HepG2 (cell line): ENCODE results near the gene CCDC148. TPM values are rescaled to one million over a fixed set of nuclear protein-coding genes. Genes with fewer than 3 reads are reported as not detected.

Source experiments
- KDM4B ChIP-seq: sonication (generic); formaldehyde crosslinking; IDR thresholded peaks from 2 replicates; pipeline ENCODE4 v1.4.0; 2020; ENCODE audit warnings: missing genetic modification reagents
- LCORL ChIP-seq, 2 experiments: fragments of 450-650 bp in 1 of 2; sonication (generic) in 1 of 2; formaldehyde crosslinking in 1 of 2; IDR thresholded peaks; 2 replicates each; pipeline versions ENCODE4 v1.5.0 to v1.6.1; 2017 to 2020; ENCODE audit warnings: antibody characterized with exemption in 1 of 2, missing genetic modification reagents in 1 of 2
- NKX3-1 ChIP-seq: sonication (generic); formaldehyde crosslinking; IDR thresholded peaks from 2 replicates; pipeline ENCODE4 v1.5.0; 2020; ENCODE audit warnings: missing genetic modification reagents
- SMAD3 ChIP-seq: sonication (generic); formaldehyde crosslinking; IDR thresholded peaks from 2 replicates; pipeline ENCODE4 v1.4.0; 2020; ENCODE audit warnings: missing genetic modification reagents
- ZBTB42 ChIP-seq: sonication (generic); formaldehyde crosslinking; IDR thresholded peaks from 2 replicates; pipeline ENCODE4 v1.5.0; 2020; ENCODE audit warnings: mild to moderate bottlenecking, missing genetic modification reagents
- ZEB1 ChIP-seq: IDR thresholded peaks from 2 replicates; pipeline ENCODE4 v1.6.1; 2012; ENCODE audit warnings: mild to moderate bottlenecking, low read depth, inconsistent platforms; ENCODE audit not compliant: insufficient replicate concordance
- ZNF138 ChIP-seq: sonication (generic); formaldehyde crosslinking; IDR thresholded peaks from 2 replicates; pipeline ENCODE4 v1.5.0; 2020; ENCODE audit warnings: mild to moderate bottlenecking, low read depth, missing genetic modification reagents
- ZNF17 ChIP-seq: sonication (generic); formaldehyde crosslinking; IDR thresholded peaks from 2 replicates; pipeline ENCODE4 v1.5.0; 2020; ENCODE audit warnings: mild to moderate bottlenecking, missing genetic modification reagents
- ZNF253 ChIP-seq: sonication (generic); formaldehyde crosslinking; IDR thresholded peaks from 2 replicates; pipeline ENCODE4 v1.8.0; 2022; ENCODE audit warnings: mild to moderate bottlenecking, missing genetic modification reagents, borderline replicate concordance
- ZNF605 ChIP-seq: sonication (generic); formaldehyde crosslinking; IDR thresholded peaks from 2 replicates; pipeline ENCODE4 v1.8.0; 2022; ENCODE audit warnings: mild to moderate bottlenecking, missing genetic modification reagents
- ZNF619 ChIP-seq: sonication (generic); formaldehyde crosslinking; IDR thresholded peaks from 2 replicates; pipeline ENCODE4 v1.4.0; 2020; ENCODE audit warnings: mild to moderate bottlenecking, missing genetic modification reagents
- polyA plus RNA-seq, 8 experiments: library from polyadenylated mRNA; depleted of rRNA in 3 of 8; stranded (reverse) in 7 of 8; unstranded in 1 of 8; fragments of >200 nt; fragmentation: Illumina TruSeq in 4 of 8; extraction: Trizol in 4 of 8; gene quantifications; 2 replicates each; pipeline versions ENCODE4 v1.2.1 to v1.2.3, GENCODE V29; 2011 to 2016; ENCODE audit warnings: low read depth in 4 of 8, missing spikeins in 1 of 8, mixed read lengths in 1 of 8; ENCODE audit not compliant: insufficient read depth in 1 of 8
- total RNA-seq, 5 experiments: library from RNA; depleted of rRNA; stranded (reverse); fragments of >200 nt; fragmentation: Illumina TruSeq; extraction: Trizol; gene quantifications; 2 replicates each; pipeline ENCODE4 v1.2.3, GENCODE V29; 2016; ENCODE audit warnings: low read depth in 1 of 5
- TF ChIP-seq, protein P1 (sequence below): sonication (generic); formaldehyde crosslinking; IDR thresholded peaks from 2 replicates; pipeline ENCODE4 v1.4.0; 2020; ENCODE audit warnings: missing genetic modification reagents
- TF ChIP-seq, protein P2 (sequence below): sonication (generic); formaldehyde crosslinking; IDR thresholded peaks from 2 replicates; pipeline ENCODE4 v1.5.1; 2020; ENCODE audit warnings: missing genetic modification reagents, mild to moderate bottlenecking, borderline replicate concordance
- TF ChIP-seq, protein P3 (sequence below): sonication (generic); formaldehyde crosslinking; conservative IDR thresholded peaks from 2 replicates; pipeline ENCODE4 v1.4.0; 2020; ENCODE audit warnings: mild to moderate bottlenecking, missing genetic modification reagents, moderate library complexity
- TF ChIP-seq, protein P4 (sequence below): sonication (generic); formaldehyde crosslinking; IDR thresholded peaks from 2 replicates; pipeline ENCODE4 v1.4.0; 2020; ENCODE audit warnings: mild to moderate bottlenecking, missing genetic modification reagents
- TF ChIP-seq, protein P5 (sequence below): IDR thresholded peaks from 2 replicates; pipeline ENCODE4 v1.6.1; 2018; ENCODE audit warnings: missing genetic modification reagents
- TF ChIP-seq, protein P6 (sequence below): sonication (generic); formaldehyde crosslinking; IDR thresholded peaks from 2 replicates; pipeline ENCODE4 v1.4.0; 2020; ENCODE audit warnings: missing genetic modification reagents, borderline replicate concordance

Gene CCDC148
- total and polyA plus RNA-seq, 2 of the 13 experiments (the other 11 are each of a cell fraction or from before 2014, with no cell fraction given): 0.30 to 0.49 TPM

DNA sequence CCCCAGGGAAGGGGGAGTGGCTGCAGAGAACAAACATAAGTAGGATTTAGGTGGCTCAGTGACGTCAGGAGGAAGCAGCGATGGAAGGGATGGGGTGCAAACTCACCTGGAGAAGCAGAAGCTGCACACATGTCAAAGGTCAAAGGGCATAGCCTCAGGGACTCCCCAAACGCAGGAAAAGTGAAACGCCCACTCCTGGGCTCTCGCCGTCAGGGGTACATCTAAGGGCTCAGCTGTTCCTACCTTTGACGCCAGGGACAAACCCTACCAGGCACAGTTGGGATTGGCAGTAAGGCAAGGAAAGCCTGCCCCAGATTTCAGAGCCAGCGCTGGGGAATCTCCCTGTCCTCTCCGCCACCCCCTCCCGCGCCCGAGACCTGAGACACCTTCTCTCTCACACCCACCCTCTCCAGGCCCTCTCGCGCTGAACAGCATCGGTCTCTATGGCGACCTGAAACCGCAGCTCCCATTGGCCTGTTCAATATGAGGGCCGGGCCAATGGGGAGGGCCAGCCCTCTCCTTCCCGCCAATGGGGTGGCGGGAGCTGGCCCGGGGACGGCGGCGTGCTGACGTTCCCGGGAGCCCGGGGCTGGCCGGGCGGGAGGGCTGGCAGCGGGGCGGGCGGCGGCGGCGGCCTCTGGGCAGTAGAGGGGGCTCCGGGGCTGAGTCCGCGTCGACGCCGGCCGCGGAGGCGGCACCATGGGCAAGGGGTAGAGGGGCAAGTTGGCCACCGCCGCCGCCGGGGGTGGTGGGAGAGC lies at the start of gene CCDC148, which contains the start of gene PKP4 (continued):
- TF ChIP-seq, protein P1, sequence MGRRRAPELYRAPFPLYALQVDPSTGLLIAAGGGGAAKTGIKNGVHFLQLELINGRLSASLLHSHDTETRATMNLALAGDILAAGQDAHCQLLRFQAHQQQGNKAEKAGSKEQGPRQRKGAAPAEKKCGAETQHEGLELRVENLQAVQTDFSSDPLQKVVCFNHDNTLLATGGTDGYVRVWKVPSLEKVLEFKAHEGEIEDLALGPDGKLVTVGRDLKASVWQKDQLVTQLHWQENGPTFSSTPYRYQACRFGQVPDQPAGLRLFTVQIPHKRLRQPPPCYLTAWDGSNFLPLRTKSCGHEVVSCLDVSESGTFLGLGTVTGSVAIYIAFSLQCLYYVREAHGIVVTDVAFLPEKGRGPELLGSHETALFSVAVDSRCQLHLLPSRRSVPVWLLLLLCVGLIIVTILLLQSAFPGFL (CRISPR knock-in tag): no peak
- TF ChIP-seq NKX3-1 (CRISPR knock-in tag): no peak
- no peak for TF ChIP-seq SMAD3 (CRISPR knock-in tag)
- TF ChIP-seq LCORL (IDR thresholded peaks at IDR 0.05): no peak
- TF ChIP-seq LCORL (CRISPR knock-in tag; IDR thresholded peaks at IDR 0.05): no peak
- no peak for TF ChIP-seq ZNF138
- no peak for TF ChIP-seq ZBTB42 (CRISPR knock-in tag)
- TF ChIP-seq, protein P2, sequence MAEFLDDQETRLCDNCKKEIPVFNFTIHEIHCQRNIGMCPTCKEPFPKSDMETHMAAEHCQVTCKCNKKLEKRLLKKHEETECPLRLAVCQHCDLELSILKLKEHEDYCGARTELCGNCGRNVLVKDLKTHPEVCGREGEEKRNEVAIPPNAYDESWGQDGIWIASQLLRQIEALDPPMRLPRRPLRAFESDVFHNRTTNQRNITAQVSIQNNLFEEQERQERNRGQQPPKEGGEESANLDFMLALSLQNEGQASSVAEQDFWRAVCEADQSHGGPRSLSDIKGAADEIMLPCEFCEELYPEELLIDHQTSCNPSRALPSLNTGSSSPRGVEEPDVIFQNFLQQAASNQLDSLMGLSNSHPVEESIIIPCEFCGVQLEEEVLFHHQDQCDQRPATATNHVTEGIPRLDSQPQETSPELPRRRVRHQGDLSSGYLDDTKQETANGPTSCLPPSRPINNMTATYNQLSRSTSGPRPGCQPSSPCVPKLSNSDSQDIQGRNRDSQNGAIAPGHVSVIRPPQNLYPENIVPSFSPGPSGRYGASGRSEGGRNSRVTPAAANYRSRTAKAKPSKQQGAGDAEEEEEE (CRISPR knock-in tag): no peak
- 0 out of 2 replicates have a peak, but pooled peaks have one; percentile 39 for TF ChIP-seq ZNF605 (CRISPR knock-in tag)
- TF ChIP-seq, protein P3, sequence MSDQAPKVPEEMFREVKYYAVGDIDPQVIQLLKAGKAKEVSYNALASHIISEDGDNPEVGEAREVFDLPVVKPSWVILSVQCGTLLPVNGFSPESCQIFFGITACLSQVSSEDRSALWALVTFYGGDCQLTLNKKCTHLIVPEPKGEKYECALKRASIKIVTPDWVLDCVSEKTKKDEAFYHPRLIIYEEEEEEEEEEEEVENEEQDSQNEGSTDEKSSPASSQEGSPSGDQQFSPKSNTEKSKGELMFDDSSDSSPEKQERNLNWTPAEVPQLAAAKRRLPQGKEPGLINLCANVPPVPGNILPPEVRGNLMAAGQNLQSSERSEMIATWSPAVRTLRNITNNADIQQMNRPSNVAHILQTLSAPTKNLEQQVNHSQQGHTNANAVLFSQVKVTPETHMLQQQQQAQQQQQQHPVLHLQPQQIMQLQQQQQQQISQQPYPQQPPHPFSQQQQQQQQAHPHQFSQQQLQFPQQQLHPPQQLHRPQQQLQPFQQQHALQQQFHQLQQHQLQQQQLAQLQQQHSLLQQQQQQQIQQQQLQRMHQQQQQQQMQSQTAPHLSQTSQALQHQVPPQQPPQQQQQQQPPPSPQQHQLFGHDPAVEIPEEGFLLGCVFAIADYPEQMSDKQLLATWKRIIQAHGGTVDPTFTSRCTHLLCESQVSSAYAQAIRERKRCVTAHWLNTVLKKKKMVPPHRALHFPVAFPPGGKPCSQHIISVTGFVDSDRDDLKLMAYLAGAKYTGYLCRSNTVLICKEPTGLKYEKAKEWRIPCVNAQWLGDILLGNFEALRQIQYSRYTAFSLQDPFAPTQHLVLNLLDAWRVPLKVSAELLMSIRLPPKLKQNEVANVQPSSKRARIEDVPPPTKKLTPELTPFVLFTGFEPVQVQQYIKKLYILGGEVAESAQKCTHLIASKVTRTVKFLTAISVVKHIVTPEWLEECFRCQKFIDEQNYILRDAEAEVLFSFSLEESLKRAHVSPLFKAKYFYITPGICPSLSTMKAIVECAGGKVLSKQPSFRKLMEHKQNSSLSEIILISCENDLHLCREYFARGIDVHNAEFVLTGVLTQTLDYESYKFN: no peak
- TF ChIP-seq, protein P4, sequence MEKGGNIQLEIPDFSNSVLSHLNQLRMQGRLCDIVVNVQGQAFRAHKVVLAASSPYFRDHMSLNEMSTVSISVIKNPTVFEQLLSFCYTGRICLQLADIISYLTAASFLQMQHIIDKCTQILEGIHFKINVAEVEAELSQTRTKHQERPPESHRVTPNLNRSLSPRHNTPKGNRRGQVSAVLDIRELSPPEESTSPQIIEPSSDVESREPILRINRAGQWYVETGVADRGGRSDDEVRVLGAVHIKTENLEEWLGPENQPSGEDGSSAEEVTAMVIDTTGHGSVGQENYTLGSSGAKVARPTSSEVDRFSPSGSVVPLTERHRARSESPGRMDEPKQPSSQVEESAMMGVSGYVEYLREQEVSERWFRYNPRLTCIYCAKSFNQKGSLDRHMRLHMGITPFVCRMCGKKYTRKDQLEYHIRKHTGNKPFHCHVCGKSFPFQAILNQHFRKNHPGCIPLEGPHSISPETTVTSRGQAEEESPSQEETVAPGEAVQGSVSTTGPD (CRISPR knock-in tag): peak; percentile 39; the same call in 1 of the 2 replicates
- TF ChIP-seq ZEB1: no peak
- TF ChIP-seq ZNF17 (CRISPR knock-in tag): no peak
- TF ChIP-seq, protein P5, sequence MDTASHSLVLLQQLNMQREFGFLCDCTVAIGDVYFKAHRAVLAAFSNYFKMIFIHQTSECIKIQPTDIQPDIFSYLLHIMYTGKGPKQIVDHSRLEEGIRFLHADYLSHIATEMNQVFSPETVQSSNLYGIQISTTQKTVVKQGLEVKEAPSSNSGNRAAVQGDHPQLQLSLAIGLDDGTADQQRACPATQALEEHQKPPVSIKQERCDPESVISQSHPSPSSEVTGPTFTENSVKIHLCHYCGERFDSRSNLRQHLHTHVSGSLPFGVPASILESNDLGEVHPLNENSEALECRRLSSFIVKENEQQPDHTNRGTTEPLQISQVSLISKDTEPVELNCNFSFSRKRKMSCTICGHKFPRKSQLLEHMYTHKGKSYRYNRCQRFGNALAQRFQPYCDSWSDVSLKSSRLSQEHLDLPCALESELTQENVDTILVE (CRISPR knock-in tag): no peak
- no peak for TF ChIP-seq KDM4B (CRISPR knock-in tag)
- TF ChIP-seq, protein P6, sequence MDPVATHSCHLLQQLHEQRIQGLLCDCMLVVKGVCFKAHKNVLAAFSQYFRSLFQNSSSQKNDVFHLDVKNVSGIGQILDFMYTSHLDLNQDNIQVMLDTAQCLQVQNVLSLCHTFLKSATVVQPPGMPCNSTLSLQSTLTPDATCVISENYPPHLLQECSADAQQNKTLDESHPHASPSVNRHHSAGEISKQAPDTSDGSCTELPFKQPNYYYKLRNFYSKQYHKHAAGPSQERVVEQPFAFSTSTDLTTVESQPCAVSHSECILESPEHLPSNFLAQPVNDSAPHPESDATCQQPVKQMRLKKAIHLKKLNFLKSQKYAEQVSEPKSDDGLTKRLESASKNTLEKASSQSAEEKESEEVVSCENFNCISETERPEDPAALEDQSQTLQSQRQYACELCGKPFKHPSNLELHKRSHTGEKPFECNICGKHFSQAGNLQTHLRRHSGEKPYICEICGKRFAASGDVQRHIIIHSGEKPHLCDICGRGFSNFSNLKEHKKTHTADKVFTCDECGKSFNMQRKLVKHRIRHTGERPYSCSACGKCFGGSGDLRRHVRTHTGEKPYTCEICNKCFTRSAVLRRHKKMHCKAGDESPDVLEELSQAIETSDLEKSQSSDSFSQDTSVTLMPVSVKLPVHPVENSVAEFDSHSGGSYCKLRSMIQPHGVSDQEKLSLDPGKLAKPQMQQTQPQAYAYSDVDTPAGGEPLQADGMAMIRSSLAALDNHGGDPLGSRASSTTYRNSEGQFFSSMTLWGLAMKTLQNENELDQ (CRISPR knock-in tag): no peak
- TF ChIP-seq ZNF253 (CRISPR knock-in tag): no peak
- no peak for TF ChIP-seq ZNF619 (CRISPR knock-in tag)
